GM12878 (cell line): ENCODE results near the gene FOXL1. TPM values are rescaled to one million over a fixed set of nuclear protein-coding genes. Genes with fewer than 3 reads are reported as not detected.

Source experiments
- CBFB ChIP-seq: IDR thresholded peaks from 2 replicates; pipeline ENCODE4 v1.6.1; 2016; ENCODE audit warnings: antibody characterized with exemption, low read depth
- EGR1 ChIP-seq, 2 experiments: IDR thresholded peaks; 1 replicate in 1 of 2; 2 replicates in 1 of 2; pipeline ENCODE4 v1.6.1; 2011 to 2012; ENCODE audit warnings: low read depth in 2 of 2, low read length in 2 of 2, borderline replicate concordance in 1 of 2, mild to moderate bottlenecking in 1 of 2, moderate library complexity in 1 of 2
- LARP7 ChIP-seq: fragments of 450-650 bp; IDR thresholded peaks from 2 replicates; pipeline ENCODE4 v1.6.1; 2017; ENCODE audit warnings: mild to moderate bottlenecking
- NBN ChIP-seq: fragments of 450-650 bp; IDR thresholded peaks from 2 replicates; pipeline ENCODE4 v1.6.1; 2016
- POLR2A ChIP-seq: IDR thresholded peaks from 2 replicates; pipeline ENCODE4 v1.6.1; 2011; ENCODE audit warnings: low read depth, mild to moderate bottlenecking, low read length
- POLR2AphosphoS2 ChIP-seq: IDR thresholded peaks from 2 replicates; pipeline ENCODE4 v1.6.1; 2011; ENCODE audit warnings: low read depth, mild to moderate bottlenecking, low read length, improper control_type of control experiment, moderate library complexity
- TAF1 ChIP-seq: IDR thresholded peaks from 2 replicates; pipeline ENCODE4 v1.6.1; 2011; ENCODE audit warnings: mild to moderate bottlenecking, low read depth, low read length, borderline replicate concordance
- ZBTB11 ChIP-seq: fragments of 450-650 bp; formaldehyde crosslinking; IDR thresholded peaks from 2 replicates; pipeline ENCODE4 v1.5.0; 2022; ENCODE audit warnings: mild to moderate bottlenecking, missing genetic modification characterization
- polyA plus RNA-seq, 11 experiments: library from polyadenylated mRNA; depleted of rRNA in 4 of 11; unstranded in 6 of 11; stranded (reverse) in 5 of 11; fragments of >200 nt; fragmentation: Nextera tagmentation in 4 of 11; fragmentation: Illumina TruSeq in 1 of 11; extraction: Ambion mirVana in 4 of 11; extraction: Trizol in 1 of 11; gene quantifications; 1 replicate in 1 of 11; 2 replicates in 10 of 11; pipeline versions ENCODE4 v1.2.1 to v1.2.3, GENCODE V29; 2011 to 2016; ENCODE audit warnings: inconsistent platforms in 2 of 11, missing spikeins in 2 of 11, low read depth in 1 of 11
- total RNA-seq, 4 experiments: library from RNA; depleted of rRNA in 3 of 4; stranded (reverse); fragments of >200 nt in 3 of 4; fragmentation: Illumina TruSeq in 1 of 4; extraction: Trizol in 1 of 4; gene quantifications; 2 replicates each; pipeline versions ENCODE4 v1.2.1 to v1.2.3, GENCODE V29; 2013 to 2021
- TF ChIP-seq, protein P1 (sequence below): fragments of 450-650 bp; IDR thresholded peaks from 2 replicates; pipeline ENCODE4 v1.6.1; 2014; ENCODE audit warnings: mild to moderate bottlenecking

Gene FOXL1
- total and polyA plus RNA-seq, 10 of the 15 experiments (the other 5 are each of a cell fraction or from before 2014, with no cell fraction given): 0.05 TPM; not detected in 9

- TF ChIP-seq, protein P1, sequence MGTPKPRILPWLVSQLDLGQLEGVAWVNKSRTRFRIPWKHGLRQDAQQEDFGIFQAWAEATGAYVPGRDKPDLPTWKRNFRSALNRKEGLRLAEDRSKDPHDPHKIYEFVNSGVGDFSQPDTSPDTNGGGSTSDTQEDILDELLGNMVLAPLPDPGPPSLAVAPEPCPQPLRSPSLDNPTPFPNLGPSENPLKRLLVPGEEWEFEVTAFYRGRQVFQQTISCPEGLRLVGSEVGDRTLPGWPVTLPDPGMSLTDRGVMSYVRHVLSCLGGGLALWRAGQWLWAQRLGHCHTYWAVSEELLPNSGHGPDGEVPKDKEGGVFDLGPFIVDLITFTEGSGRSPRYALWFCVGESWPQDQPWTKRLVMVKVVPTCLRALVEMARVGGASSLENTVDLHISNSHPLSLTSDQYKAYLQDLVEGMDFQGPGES: no peak
- TF ChIP-seq NBN: peak; percentile 99
- no peak for TF ChIP-seq EGR1 (IDR thresholded peaks at IDR 0.05; ENCODE audit: borderline replicate concordance in 1 of 2, low read depth in 2 of 2, low read length in 2 of 2)
- peak; percentile 68; the same call in 1 of the 2 replicates for TF ChIP-seq TAF1
- no peak for TF ChIP-seq ZBTB11 (CRISPR knock-in tag)
- TF ChIP-seq POLR2AphosphoS2: peak; percentile 70; the same call in 1 of the 2 replicates
- TF ChIP-seq CBFB: no peak
- TF ChIP-seq LARP7: no peak
- peak; percentile 91 for TF ChIP-seq POLR2A
Measured at GRCh38 chr16:86554917-86555703, 23.2 kb upstream of the FOXL1 start, which contains the start of gene MTHFSD (continued).
